Stimulated activated CD4-positive, alpha-beta T cell treated with anti-CD3 and anti-CD28 coated beads, Interleukin-2, amount 100 ng/mL, for 24 hours (primary cell): ENCODE data around the gene FGGY.

Source experiments
- DNase-seq, 2 donors: peaks; one replicate each; pipeline ENCODE4 v3.0.0-alpha.2; 2020

The FGGY gene

GRCh38 chr1:59391212-59392179 lies 94.6 kb downstream of the FGGY start:
- no peak for DNase-seq

GRCh38 chr1:59393211-59394180 lies 96.6 kb downstream of the FGGY start:
- DNase-seq, result no peak

GRCh38 chr1:59394706-59395425 lies 98.0 kb downstream of the FGGY start:
- DNase-seq, result no peak

GRCh38 chr1:59396387-59396786 lies 99.5 kb downstream of the FGGY start:
- DNase-seq, result no peak

- no peak for DNase-seq
Measured at GRCh38 chr1:59397139-59397858, 100.4 kb downstream of the FGGY start.

- DNase-seq, result no peak
Measured at GRCh38 chr1:59399642-59400041, 102.7 kb downstream of the FGGY start.

DNA sequence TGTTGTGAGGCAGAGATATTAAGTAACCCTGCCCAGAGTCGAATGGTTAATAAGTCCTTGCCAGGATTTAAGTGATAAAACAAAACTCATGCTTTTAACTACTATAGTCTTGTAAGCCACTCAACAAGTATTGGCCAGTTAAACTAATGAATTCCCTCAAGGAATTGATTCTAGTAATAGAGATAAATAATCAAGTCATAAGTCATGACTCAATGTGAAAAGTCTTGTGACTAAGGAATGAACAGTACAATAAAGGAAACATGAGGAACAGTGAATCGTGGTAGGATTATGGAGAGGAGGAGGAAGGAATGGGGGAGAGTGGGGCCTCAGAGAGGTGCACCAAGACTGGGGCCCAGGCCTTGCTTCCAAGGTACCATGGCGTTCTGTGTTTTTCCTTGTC lies 104.7 kb downstream of the FGGY start:
- no peak for DNase-seq

GRCh38 chr1:59404796-59405195 lies 107.9 kb downstream of the FGGY start:
- no peak for DNase-seq

- DNase-seq, result no peak
Measured at GRCh38 chr1:59406437-59407164, 109.7 kb downstream of the FGGY start.

- no peak for DNase-seq
Measured at GRCh38 chr1:59408608-59409240, 111.8 kb downstream of the FGGY start.

- no peak for DNase-seq
Measured at GRCh38 chr1:59409549-59409948, 112.7 kb downstream of the FGGY start.

- DNase-seq, result no peak
Measured at GRCh38 chr1:59409986-59410385, 113.1 kb downstream of the FGGY start.

DNA sequence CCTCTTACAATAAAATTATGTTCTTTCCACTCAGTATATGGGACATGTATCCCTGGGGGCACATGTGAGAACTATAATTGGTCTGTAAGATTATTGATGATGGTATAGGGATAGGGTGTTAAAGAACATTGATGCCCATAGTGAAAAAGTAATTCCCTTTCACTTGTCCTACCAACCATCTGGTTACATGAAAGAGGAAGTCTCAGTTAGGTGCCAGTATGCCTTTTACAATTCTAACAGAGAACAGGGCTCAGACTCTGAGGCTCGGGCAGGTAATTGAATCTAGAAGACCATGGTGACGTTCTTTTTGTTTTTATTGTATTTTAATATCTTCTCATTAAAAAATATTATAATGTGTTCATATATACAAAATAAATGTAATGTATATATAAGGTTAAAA lies 113.6 kb downstream of the FGGY start:
- DNase-seq, result no peak

DNA sequence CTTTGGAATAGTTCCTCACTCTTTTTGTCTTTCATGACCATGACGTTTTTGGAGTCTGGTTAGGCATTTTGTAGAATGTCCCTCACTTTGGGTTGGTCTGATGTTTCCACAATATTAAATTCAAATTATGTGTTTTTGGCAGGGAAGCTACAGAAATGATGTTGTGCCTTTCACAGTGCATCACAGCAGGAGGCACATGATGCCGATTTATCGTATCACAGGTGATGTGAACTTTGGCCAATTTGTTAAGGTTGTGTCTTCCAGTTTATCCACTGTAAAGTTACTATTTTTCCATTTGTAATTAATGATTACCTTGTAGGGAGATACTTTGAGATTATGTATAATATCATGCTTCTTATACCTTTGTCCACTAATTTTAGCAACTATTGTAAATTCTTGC lies 114.3 kb downstream of the FGGY start:
- no peak for DNase-seq

DNA sequence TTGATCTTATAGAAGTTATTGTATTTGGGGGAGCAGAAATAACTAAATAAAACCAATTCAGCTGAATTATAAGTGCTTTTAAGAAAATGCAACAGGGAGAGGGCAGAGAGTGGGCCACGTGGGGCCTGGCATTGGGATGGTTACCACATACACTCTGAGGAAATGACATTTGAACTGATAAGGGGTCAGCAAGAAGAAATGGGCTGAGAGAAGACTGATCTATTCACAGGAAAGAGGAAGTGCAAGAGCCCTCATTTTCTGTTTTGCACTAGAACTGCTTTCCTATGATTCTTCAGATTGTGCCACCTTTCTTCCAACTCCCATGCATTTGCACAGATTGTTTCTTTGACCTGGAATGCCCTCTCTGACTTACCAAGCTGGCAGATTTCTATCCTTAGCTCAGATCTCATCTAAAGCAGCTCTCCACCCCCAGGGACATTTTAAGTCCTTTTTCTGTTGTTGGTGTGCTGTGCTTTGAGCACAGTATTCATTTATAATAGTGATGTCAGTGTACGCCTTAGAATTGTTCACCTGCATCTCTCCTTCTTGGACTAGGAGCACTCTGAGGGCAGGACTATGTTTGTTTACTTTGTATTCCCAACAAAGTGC lies 115.9 kb downstream of the FGGY start:
- no peak for DNase-seq

DNA sequence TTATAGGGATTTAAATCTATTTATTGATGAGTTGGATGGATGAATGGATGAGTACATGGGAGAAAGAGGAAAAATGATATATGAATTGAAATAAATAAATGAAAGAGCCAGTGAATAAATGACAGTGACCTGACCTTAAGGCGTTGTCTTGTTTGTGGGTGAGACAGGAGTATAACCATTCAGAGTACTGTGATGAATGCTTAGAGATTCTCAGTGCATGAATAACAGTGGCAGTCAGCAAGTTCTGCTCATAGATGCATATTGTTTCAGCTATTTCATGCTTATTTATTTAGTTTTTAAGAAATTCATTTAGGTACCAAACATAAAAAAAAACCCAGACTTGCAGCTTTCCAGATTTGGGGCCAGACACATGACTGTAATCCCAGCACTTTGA lies 116.4 kb downstream of the FGGY start:
- no peak for DNase-seq

DNA sequence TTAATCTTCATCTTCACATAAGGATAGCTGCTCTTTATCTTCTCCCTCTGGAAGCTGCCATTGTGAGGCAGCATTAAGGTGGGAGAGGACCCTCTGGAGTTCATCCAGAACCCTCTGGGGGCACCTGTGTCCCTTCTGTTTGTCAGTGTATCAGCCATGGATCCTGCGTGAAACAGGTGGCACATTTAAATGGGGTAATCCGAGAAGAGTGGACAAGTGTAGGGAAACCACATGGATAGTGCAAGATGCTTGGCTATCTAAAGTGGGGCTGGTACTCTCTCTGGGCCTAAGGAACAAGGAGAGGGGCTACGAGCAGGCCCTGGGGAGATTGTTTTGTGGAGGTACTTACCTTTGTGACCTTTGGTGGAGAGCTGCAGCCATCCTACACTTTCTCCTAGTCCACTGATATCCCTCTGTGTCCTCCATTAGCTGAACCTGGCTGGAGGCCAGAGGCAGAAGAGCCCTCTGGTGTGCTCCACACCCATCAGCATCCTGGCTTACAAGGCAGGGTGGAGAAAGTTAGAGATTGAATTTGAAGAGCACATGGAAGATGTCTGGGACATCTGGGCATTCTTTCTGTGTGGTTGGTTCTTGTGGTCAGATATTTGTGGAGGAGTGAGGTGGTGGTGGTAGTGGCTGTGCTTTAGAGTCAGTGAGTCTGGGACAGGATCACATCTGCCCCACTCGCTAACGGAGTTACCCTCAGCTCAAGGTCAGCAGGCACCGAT lies 117.7 kb downstream of the FGGY start:
- DNase-seq, result no peak

DNA sequence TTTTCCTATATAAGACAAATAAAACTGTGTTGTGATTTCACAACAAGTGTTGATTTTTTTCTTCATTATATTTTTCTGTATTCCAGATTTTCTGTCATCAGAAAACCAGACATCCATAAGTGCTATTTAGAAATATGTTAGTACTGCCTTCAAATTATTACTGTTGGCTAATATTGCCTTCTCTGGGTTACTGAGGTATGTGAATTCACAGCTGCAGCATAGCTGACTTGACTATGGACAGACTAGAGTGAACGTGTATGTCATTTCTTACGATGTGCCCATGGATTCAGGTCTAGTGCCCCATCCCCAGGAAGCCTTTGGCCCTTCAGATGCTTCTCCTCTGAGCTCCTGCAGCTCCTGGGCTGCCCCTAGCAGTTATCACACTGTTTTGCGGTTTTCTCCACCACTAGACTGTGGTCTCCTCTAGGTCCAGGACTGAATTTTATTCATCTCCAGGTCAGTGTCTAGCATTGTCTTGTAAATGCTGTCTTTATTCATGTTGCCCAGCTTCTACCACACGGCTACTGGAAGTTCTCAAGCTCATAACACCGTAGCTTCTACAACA lies 118.5 kb downstream of the FGGY start:
- no peak for DNase-seq

GRCh38 chr1:59415881-59416280 lies 119.0 kb downstream of the FGGY start:
- no peak for DNase-seq
